ENCODE data around the gene OSBPL10.

GRCh38 chr3:31947162-31947561, 33.9 kb downstream of the OSBPL10 start:
- TF ChIP-seq CTCF (IDR thresholded peaks at IDR 0.05) (no peak), ZFX (IDR thresholded peaks at IDR 0.05; ENCODE audit: borderline replicate concordance) (no peak)
